GM12878 (cell line): ENCODE measurements around the gene CDK2. TPM values are rescaled to one million over a fixed set of nuclear protein-coding genes. Genes with fewer than 3 reads are reported as not detected.
A peak's percentile ranks its signal among the peaks of the same experiment; 100 is the strongest.

Experiments
- ATAC-seq: fragments of 200-7000 bp; cut with Tn5 transposase; 3 replicates; pipeline ENCODE4 v1.9.1; 2020; ENCODE audit warnings: mild to moderate bottlenecking, moderate library complexity
- BruUV-seq: library from RNA; stranded (reverse); fragments of 400-500 nt; replicated peaks from 2 replicates; lab custom pipeline; 2021; lab: Mats Ljungman, UMichigan
- CTCF ChIA-PET: fragments of 300-600 bp; sonication (Branson Sonifier 250); formaldehyde crosslinking; extraction: SDS; loops from one replicate; lab custom pipeline; 2021; ENCODE audit warnings: inconsistent platforms; lab: Yijun Ruan, JAX
- POLR2A ChIA-PET: fragments of 350-600 bp; formaldehyde crosslinking; extraction: SDS; loops from one replicate; lab custom pipeline; 2021; ENCODE audit warnings: inconsistent platforms; lab: Charles Lee
- RAD21 ChIA-PET: fragments of 300-600 bp; sonication (Branson Sonifier 250); formaldehyde crosslinking; loops from one replicate; lab custom pipeline; 2023; ENCODE audit warnings: antibody characterized with exemption; ENCODE audit not compliant: unreplicated experiment; lab: Charles Lee
- SMC1A ChIA-PET: fragments of 300-600 bp; sonication (Branson Sonifier 250); formaldehyde crosslinking; loops from one replicate; lab custom pipeline; 2023; ENCODE audit not compliant: unreplicated experiment, uncharacterized antibody; lab: Charles Lee
- DNase-seq: peaks from one replicate; pipeline ENCODE4 v3.0.0-alpha.2; 2011; ENCODE audit warnings: low read depth, low spot score
- FAIRE-seq: peaks from 3 replicates; lab custom pipeline; 2011; peaks lifted over from hg19 to GRCh38; lab: Jason Lieb, UNC
- H2AFZ ChIP-seq: 2 replicates; pipeline ENCODE4 v1.6.0; 2011; ENCODE audit warnings: low read depth, low read length, control low read depth; ENCODE audit not compliant: control insufficient read depth
- H3K27ac ChIP-seq: 2 replicates; pipeline ENCODE4 v1.5.1; 2011; ENCODE audit warnings: control low read depth; ENCODE audit not compliant: control insufficient read depth, insufficient read depth
- H3K27me3 ChIP-seq, 2 experiments: replicated peaks in 1 of 2; 2 replicates each; pipeline versions ENCODE4 v1.6.0 to v1.6.1; 2011; ENCODE audit warnings: low read length in 1 of 2; ENCODE audit not compliant: control insufficient read depth in 2 of 2, insufficient read depth in 2 of 2
- H3K36me3 ChIP-seq, 2 experiments: 2 replicates each; pipeline ENCODE4 v1.5.1; 2011; ENCODE audit warnings: low read length in 1 of 2; ENCODE audit not compliant: control insufficient read depth in 2 of 2, insufficient read depth in 2 of 2
- H3K4me1 ChIP-seq: 2 replicates; pipeline ENCODE4 v1.6.1; 2011; ENCODE audit warnings: mild to moderate bottlenecking, low read length, moderate library complexity, mixed read lengths; ENCODE audit not compliant: control insufficient read depth, insufficient read depth
- H3K4me2 ChIP-seq: 2 replicates; pipeline ENCODE4 v1.6.0; 2011; ENCODE audit warnings: control low read depth; ENCODE audit not compliant: control insufficient read depth, insufficient read depth
- H3K4me3 ChIP-seq: fragments of 200-600 bp; sonication (generic); 2 replicates; pipeline ENCODE4 v1.5.1; 2016
- H3K79me2 ChIP-seq: 2 replicates; pipeline ENCODE4 v1.6.0; 2011; ENCODE audit warnings: low read length; ENCODE audit not compliant: control insufficient read depth, insufficient read depth
- H3K9ac ChIP-seq: 2 replicates; pipeline ENCODE4 v1.8.0; 2011; ENCODE audit warnings: low read length, control low read depth, mixed read lengths; ENCODE audit not compliant: control insufficient read depth, insufficient read depth
- H3K9me3 ChIP-seq: replicated peaks from 3 replicates; pipeline ENCODE4 v1.5.1; 2011; ENCODE audit warnings: mild to moderate bottlenecking, low read length; ENCODE audit not compliant: control insufficient read depth, insufficient read depth
- H4K20me1 ChIP-seq: 2 replicates; pipeline ENCODE4 v1.6.0; 2011; ENCODE audit not compliant: control insufficient read depth, insufficient read depth
- ASH2L ChIP-seq: fragments of 300-600, 200-600 bp; sonication (generic); IDR thresholded peaks from 2 replicates; pipeline ENCODE4 v1.6.1; 2017; ENCODE audit warnings: low read depth, mild to moderate bottlenecking, borderline replicate concordance
- CHD2 ChIP-seq: IDR thresholded peaks from 2 replicates; pipeline ENCODE4 v1.6.1; 2011; ENCODE audit warnings: low read depth, low read length, improper control_type of control experiment, borderline replicate concordance
- CHD4 ChIP-seq: fragments of 200-600 bp; sonication (generic); IDR thresholded peaks from 2 replicates; pipeline ENCODE4 v1.6.1; 2016; ENCODE audit warnings: mild to moderate bottlenecking
- PAX5 ChIP-seq: IDR thresholded peaks from 2 replicates; pipeline ENCODE4 v1.6.1; 2011; ENCODE audit warnings: low read depth, low read length, borderline replicate concordance
- SIN3A ChIP-seq: IDR thresholded peaks from 2 replicates; pipeline ENCODE4 v1.6.1; 2012; ENCODE audit warnings: low read depth, low read length, improper control_type of control experiment
- SPI1 ChIP-seq: IDR thresholded peaks from 2 replicates; pipeline ENCODE4 v1.6.1; 2011; ENCODE audit warnings: low read depth, mild to moderate bottlenecking, low read length, moderate library complexity, borderline replicate concordance; ENCODE audit not compliant: insufficient read depth
- ZNF207 ChIP-seq: fragments of 450-650 bp; IDR thresholded peaks from 2 replicates; pipeline ENCODE4 v1.6.1; 2014; ENCODE audit warnings: antibody characterized with exemption, mild to moderate bottlenecking, borderline replicate concordance
- WGBS: methylation state at CpG from one replicate; pipeline ENCODE4 v1.1.6; 2016; ENCODE audit warnings: low lambda C conversion rate; ENCODE audit not compliant: insufficient replicate concordance, insufficient coverage; ENCODE audit errors: missing lambda C conversion rate; 5-methylcytosine and 5-hydroxymethylcytosine counted together
- in situ Hi-C: fragments of 300-500 bp; cut with MboI; formaldehyde crosslinking; loops from 9 replicates; pipeline ENCODE4 v1.14.3; 2018; ENCODE audit warnings: mixed read lengths
- intact Hi-C: fragments of 100-400 bp; cut with micrococcal nuclease; formaldehyde crosslinking; loops from one replicate; pipeline ENCODE4 v1.14.2; 2022; ENCODE audit not compliant: unreplicated experiment
- polyA plus RNA-seq, 11 experiments: library from polyadenylated mRNA; depleted of rRNA in 4 of 11; unstranded in 6 of 11; stranded (reverse) in 5 of 11; fragments of >200 nt; fragmentation: Nextera tagmentation in 4 of 11; fragmentation: Illumina TruSeq in 1 of 11; extraction: Ambion mirVana in 4 of 11; extraction: Trizol in 1 of 11; gene quantifications; 1 replicate in 1 of 11; 2 replicates in 10 of 11; pipeline versions ENCODE4 v1.2.1 to v1.2.3, GENCODE V29; 2011 to 2016; ENCODE audit warnings: inconsistent platforms in 2 of 11, missing spikeins in 2 of 11, low read depth in 1 of 11
- total RNA-seq, 4 experiments: library from RNA; depleted of rRNA in 3 of 4; stranded (reverse); fragments of >200 nt in 3 of 4; fragmentation: Illumina TruSeq in 1 of 4; extraction: Trizol in 1 of 4; gene quantifications; 2 replicates each; pipeline versions ENCODE4 v1.2.1 to v1.2.3, GENCODE V29; 2013 to 2021

CDK2 gene
- total and polyA plus RNA-seq, 10 of the 15 experiments (the other 5 are each of a cell fraction or from before 2014, with no cell fraction given), result 13.1 to 138 (median 82.2) TPM

- no peak for TF ChIP-seq ASH2L
- TF ChIP-seq SPI1, result peak; percentile 47; the same call in 1 of the 2 replicates
- in situ Hi-C loops (no loop called here), intact Hi-C loops (no loop called here)
- no peak for DNase-seq
- ChIA-PET RAD21 (no interaction called here), SMC1A (interaction anchor here (2.1 kb wide), 1 partner anchor 8 kb away, joined by 7 read pairs; no protein-coding TSS in a partner anchor), CTCF (interaction anchor here (2.3 kb wide), 1 partner anchor 9 kb away, joined by 8 read pairs; no protein-coding TSS in a partner anchor), POLR2A (interaction anchor here (1.5 kb wide), 1 partner anchor 23 kb away, joined by 4 read pairs; the partner anchor contains the start of gene SUOX)
- WGBS, result 39% methylated on average over 9 of the region's 10 CpGs
- Histone ChIP-seq H3K4me3 (no peak within 1 kb of the TSS), H3K4me2 (no peak within 1 kb of the TSS), H3K27me3 (no peaks in the 10 kb centered on the region), H3K36me3 (no peaks in the 10 kb centered on the region), H2AFZ (peak within 1 kb of the TSS; percentile 23), H3K79me2 (no peaks in the 10 kb centered on the region), H3K27ac (no peak within 1 kb of the TSS), H3K4me1 (peaks cover 7% of the 10 kb centered on the region), H4K20me1 (no peaks in the 10 kb centered on the region), H3K9me3 (no peaks in the 10 kb centered on the region), H3K9ac (no peak within 1 kb of the TSS)
- BruUV-seq, result no TSS peak
- no peak for FAIRE-seq
- peak; percentile 27; the same call in 2 of the 3 replicates for ATAC-seq
Observed at GRCh38 chr12:56020423-56021184, 54.0 kb downstream of the CDK2 start, which contains the start of gene IKZF4. Gene IKZF4, plus strand, starts transcription at chr12:56021043. Its CDS starts 451 bp downstream, at chr12:56021494.

GRCh38 chr12:56021889-56022497, 55.4 kb downstream of the CDK2 start:
- H3K4me1 ChIP-seq, result peaks cover 7% of the 10 kb centered on the region

More at GRCh38 chr12:56021889-56022497, 55.4 kb downstream of the CDK2 start:
- intact Hi-C loops (no loop called here), in situ Hi-C loops (no loop called here)
- DNase-seq (no peak), FAIRE-seq (no peak), ATAC-seq (no peak)
- Histone ChIP-seq H3K79me2 (no peaks in the 10 kb centered on the region), H4K20me1 (no peaks in the 10 kb centered on the region), H3K27ac (no peak overlapping the region), H3K9ac (no peak overlapping the region; the same call in 1 of the 2 replicates), H3K9me3 (no peaks in the 10 kb centered on the region), H3K4me3 (no peak overlapping the region), H3K27me3 (no peaks in the 10 kb centered on the region), H3K36me3 (no peaks in the 10 kb centered on the region), H2AFZ (no peak overlapping the region), H3K4me2 (no peak overlapping the region)
- 68% methylated on average over 2 of the region's 2 CpGs for WGBS
- BruUV-seq, result no TSS peak
- ChIA-PET POLR2A (interaction anchor here (0.5 to 0.6 kb wide), 4 partner anchors 16 to 1548 kb away, joined by 3 to 7 read pairs (median 4); no protein-coding TSS in a partner anchor), CTCF (no interaction called here), SMC1A (interaction anchor here (0.9 to 1.6 kb wide), 2 partner anchors 13 to 195 kb away, joined by 3 to 4 read pairs; no protein-coding TSS in a partner anchor), RAD21 (no interaction called here)
- TF ChIP-seq SIN3A (no peak), CHD4 (no peak), ZNF207 (no peak), SPI1 (peak; percentile 78), CHD2 (no peak), PAX5 (no peak)
